Suppressor macrophage (primary cell): Measurements from ENCODE around the gene CWC22.
"Not testable (repeated sequence)": the region's sequence is repeated elsewhere in the genome, so short reads cannot be mapped to it uniquely, and the experiment has no call there.

Experiments used
- DNase-seq, 4 experiments: peaks; one replicate each; pipeline ENCODE4 v3.0.0-alpha.2; 2020 to 2022

CWC22 gene

GRCh38 chr2:179950391-179950790, 56.7 kb downstream of the CWC22 start:
- DNase-seq, result no peak

GRCh38 chr2:179949438-179949837, 57.7 kb downstream of the CWC22 start:
- no peak for DNase-seq

DNA sequence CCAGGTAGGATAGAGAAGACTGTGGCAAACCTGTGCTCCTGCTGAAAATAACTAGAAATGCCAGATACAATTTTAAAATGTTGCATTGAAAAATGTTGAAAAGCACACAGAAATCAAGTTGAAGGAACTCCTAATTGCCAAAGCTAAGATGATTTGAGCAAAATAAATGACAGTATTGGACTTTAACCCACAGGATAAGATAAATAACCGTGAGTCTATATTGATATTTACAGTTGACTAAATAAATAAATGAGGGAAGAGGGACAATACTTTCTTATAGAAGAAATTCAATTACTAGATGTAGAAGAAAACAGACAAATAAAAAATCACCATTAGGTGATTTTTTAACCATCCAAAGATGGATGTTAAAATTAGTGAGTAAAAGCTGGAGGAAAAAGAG, 59.0 kb downstream of the CWC22 start:
- no peak for DNase-seq

DNA sequence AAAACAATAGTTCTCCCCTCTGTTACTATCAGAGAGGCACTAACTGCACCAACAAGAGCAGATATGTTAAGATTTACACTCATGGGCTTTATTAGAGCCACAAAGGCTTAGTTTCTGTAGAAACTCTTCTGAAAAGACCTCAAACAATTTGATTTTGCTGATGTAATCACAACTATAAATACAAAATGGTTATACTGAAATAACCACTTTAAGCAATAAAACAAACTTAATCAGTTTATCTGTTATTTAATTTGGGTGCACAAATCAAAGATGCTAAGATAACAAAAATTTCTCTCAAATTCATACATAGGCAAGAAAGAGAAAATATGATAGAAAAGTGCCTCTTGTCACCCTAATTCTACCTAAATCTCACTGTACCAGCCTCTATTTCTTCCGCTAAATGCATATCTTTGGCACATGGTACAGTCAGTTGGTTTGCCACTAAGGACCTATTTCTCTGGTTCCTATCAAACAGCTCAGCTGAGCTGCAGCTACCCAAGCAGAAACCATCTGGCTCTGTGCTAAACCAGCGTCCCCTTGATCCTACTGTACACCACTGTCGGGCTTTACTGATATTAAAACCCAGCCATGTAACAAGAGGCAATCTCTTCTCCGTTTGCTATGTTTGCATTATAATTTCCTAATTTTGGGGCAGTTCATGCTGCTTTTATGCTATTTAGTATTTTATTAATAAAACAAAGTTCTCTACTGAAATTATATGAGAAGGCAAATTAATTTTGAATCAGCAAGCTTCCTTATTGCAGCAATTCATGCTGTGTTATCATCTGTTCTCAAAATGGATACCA, 60.1 kb downstream of the CWC22 start:
- no peak for DNase-seq

- DNase-seq, result no peak
Measured at GRCh38 chr2:179946346-179946745, 60.8 kb downstream of the CWC22 start.

DNA sequence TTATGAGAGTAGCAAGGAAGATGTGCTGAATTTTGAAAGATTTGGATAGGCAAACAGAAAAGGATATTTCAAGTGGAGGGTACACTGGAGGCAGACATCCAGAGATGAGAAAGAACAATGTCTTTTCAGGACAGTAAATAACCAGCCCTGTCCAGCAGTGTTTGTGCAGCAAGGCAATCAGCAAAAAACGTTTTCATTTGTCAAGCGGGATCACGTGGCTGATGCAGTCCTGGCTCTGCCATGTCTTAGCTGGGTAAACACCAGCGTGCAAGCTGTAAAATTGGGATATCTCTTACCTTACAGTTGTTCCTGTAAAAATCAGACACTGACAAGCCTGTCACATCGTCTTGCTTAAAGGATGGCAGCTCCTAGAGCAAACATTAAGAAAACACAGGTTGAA, 67.8 kb downstream of the CWC22 start:
- no peak for DNase-seq

DNA sequence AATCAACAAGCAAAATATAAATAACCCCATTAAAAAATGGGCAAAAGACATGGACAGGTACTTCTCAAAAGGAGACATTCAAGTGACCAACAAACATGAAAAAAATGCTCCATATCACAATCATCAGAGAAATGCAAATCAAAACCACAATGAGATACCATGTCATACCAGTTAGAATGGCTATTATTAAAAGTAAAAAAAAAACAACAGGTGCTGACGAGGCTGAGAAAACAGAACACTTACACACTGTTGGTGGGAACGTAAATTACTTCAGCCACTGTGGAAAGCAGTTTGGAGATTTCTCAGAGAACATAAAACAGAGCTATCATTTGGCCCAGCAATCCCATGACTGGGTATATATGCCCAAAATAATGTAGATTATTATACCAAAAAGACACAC, 69.1 kb downstream of the CWC22 start:
- no peak for DNase-seq

DNA sequence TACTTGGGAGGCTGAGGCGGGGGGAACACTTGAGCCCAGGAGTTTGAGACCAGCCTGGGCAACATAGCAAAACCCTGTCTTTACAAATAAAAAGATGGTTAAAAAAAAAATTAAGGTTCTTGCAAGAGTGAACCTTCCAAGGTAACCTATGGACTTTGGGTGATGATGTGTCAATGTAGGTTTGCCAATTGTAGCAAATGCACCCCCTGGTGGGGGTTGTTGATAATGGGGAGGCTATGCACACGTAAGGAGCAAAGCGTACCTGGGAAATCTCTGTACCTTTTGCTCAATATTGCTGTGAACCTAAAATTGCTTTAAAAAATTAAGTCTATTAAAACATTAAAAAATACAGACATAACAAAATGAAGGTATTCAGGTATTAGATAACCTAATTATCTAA, 70.4 kb downstream of the CWC22 start:
- peak; percentile 6 to 29 (median 14) for DNase-seq

DNA sequence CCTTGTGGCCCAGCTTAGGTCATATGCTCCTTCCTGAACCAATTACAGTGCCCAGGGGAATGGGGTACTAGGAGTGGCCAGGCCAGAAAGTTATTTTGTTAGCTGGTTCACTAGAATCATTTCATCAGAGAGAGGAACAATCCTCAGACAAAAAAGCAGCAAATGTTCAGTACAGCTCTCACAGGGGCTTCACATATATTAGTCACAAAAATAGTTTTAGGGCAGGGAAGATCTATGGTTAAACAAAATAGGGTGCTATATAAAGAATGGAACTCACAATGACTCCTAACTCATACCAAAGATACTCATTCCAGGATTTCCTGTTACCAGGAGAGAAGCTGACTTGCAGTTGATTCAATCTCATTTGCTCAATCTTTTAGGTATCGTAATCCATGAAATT, 71.0 kb downstream of the CWC22 start:
- no peak for DNase-seq

DNA sequence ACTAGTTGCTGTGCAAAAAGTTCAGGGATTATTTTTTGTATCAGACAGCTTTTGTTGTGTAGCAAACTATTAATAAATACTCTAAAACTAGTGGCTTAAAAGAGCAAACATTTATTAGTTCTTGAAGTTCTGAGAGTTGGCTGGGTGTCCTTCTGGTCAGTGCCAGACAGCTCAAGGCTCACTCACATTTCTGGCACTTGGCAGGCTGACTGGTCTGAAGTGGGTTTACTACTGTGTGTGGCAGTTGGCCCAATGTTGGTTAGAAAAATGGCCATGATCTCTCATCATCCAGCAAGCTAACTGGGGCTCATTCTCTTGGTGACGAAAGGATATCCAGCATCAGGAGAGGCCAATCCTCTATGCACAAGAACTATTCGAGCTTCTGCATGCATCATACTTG, 74.3 kb downstream of the CWC22 start:
- DNase-seq, result no peak

DNA sequence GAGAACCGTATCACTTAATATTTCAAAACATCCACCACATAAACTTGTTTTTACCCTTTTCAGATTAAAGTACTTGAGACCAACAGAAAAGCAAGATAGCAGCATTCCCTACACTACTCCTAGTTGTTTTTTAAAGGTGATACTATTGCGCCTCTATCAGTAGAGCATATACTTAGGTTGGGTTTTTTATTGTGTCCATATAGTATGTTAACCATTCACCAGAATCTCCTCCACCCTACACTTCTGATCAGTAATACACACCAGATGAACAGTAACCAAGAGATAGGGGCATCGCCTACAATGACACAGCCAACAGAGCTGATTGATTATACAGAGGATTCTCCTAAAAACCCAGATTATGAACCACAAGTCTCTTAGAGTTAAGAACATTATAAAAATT, 75.6 kb downstream of the CWC22 start:
- no peak for DNase-seq

DNA sequence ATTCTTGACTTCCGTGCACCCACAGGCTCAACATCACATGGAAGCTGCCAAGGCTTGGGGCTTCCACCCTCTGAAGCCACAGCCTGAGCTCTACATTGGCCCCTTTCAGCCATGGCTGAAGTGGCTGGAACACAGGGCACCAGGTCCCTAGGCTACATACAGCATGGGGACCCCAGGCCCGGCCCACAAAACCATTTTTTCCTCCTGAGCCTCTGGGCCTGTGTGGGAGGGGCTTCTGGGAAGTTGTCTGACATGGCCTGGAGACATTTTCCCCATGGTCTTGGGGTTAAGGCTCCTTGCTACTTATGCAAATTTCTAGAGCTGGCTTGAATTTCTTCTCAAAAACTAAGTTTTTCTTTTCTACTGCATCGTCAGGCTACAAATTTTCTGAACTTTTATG, 77.1 kb downstream of the CWC22 start:
- not testable (repeated sequence) for DNase-seq

DNA sequence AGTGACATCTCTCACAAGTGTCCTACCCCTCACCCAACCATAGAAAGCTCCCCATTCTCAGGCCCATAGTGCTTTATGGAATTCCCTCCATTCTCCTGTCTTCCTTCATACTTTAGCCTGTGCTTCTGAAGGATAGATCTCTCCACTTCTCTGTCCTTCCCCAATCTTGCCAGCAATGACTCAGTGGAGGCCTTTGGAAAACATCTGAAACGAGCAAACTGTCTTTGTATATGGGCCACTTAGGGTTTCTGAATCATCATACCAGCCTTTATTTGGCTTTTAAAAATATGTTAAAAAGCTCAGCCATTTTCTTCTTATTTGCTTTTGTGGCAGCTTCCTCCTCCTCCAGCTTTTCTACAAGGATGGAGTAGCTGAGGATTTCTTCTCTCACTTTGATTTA, 80.1 kb downstream of the CWC22 start:
- no peak for DNase-seq

- DNase-seq, result no peak
Measured at GRCh38 chr2:179925713-179926112, 81.4 kb downstream of the CWC22 start.

DNA sequence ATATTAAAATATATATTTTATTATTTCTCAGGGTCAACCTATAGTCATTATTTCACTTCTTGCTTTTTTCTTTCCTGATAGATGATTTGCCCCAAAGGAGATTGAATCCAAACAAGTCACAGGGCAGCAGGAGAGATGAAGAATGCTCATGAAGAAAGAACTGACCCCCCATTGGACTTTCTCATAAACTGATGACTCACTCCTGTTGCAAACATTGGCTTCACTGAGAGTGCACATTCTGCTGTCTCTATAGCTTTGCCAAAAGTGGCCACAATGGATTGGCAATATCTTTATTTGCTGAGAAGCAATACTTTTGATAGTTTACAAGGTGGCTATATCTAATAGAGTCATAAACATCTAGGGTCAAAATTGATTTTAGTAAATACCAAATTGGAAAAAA, 89.8 kb downstream of the CWC22 start:
- DNase-seq, result peak in 1 of 4 experiments; percentile 1

DNA sequence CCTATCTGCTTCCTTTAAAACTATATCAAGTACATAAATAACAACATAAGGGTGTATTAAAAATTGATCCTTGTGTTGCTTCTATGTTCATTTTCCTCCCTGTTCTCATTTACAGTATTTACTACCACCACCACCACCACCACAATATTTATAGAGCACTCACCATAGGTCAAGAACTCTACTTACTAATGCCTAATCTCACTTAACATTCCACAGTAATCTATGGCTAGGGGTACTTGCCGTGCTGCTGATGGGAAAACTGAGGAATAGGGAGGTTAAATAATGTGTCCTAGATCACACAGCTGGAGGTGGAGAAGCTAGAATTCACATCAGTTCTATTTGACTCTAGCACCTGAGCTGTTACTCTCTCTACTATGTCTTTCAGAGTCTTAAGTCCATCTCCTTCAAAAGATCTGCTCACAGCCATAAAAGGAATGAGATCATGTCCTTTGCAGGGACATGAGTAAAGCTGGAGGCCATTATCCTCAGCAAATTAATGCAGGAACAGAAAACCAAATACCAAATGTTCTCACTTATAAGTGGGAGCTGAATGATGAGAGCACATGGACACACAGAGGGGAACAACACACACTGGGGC, 91.6 kb downstream of the CWC22 start:
- DNase-seq, result no peak

GRCh38 chr2:179913809-179914208, 93.3 kb downstream of the CWC22 start:
- no peak for DNase-seq

- DNase-seq, result no peak
Measured at GRCh38 chr2:179911569-179911968, 95.5 kb downstream of the CWC22 start.

DNA sequence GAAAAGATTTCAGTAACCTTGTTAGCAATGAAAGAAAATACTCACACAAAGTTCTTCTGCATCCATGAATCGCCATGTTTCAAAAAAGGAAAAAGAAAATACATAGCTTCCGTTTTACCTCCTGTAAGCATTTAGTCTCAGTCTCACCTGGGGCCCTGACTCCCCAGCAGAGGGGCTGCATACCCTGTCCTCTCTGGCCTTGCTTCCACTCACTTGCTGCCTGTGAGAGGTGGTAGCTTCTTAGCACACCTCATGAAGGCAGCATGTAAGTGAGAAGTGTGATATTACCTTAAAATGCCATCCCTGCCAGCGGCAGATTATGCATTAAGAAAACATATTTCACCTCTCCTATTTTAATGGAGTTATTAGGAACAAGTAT, 96.4 kb downstream of the CWC22 start:
- no peak for DNase-seq

DNA sequence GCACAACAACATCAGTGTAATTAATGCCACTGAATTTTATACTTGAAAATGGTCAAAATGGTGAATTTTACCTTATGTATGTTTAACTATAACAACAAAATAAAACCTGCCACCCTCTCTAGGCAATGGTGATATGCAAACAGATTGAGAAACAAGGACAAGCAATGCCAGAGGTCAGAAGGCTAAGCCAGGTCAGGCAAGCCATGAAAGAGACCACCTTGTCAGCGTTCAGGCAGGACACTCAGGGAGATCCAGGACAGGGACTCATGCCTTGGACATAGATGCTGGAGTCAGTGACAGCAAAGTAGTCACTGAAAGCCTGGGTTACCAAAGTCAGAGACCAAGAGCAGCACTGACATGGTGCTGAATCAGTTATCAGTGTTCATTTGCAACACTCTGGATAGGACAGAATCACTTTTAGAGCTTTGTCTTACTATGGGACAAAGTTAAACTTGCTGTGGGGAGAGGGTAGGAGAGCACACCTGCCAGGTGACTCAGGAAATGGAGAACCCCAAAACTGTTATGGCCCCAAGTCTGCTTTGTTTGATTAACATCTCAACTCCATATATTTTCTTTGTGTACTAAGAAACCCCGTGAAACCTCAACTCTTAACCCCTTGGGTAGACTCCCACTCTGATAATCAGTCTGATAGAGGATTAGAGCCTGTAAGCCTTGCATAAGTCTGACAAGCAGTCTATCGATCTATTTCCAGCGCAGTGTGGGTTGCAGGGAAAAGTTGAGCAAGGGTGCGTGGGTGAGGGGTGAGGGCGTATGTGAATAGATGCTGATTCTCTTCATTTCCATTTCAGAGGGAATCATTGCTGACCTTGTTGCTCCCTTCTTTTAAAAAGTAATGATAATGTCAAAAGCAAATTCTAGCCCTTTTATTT, 97.0 kb downstream of the CWC22 start:
- DNase-seq, result peak in 3 of 4 experiments; percentile 8 to 15 (median 11)

- no peak for DNase-seq
Measured at GRCh38 chr2:179900655-179901054, 106.4 kb downstream of the CWC22 start.

GRCh38 chr2:179899666-179900065, 107.4 kb downstream of the CWC22 start:
- no peak for DNase-seq

DNA sequence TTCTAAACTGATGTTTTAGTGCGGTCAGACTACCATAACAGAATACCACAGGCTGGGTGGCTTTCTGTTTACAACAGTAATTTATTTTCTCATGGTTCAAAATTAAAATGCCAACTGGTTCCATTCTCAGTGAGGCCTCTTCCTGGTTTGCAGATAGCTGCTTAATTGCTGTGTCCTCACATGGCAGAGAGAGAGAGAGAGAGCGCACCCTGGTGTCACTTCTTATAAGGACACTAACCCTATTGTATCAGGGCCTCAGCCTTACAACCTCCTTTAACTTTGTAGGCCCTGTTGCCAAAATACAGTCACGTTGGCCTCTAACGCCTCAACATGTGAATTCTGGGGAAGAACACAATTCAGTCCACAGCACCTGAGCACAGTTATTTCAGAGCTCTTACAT, 108.2 kb downstream of the CWC22 start:
- peak; percentile 5 to 20 (median 13) for DNase-seq
